ENCODE results near the gene PDE4B. TPM values are rescaled to one million over a fixed set of nuclear protein-coding genes. Genes with fewer than 3 reads are reported as not detected.

The PDE4B gene
- total and polyA plus RNA-seq, 2 of the 13 experiments (the other 11 are each of a cell fraction or from before 2014, with no cell fraction given), result not detected

DNA sequence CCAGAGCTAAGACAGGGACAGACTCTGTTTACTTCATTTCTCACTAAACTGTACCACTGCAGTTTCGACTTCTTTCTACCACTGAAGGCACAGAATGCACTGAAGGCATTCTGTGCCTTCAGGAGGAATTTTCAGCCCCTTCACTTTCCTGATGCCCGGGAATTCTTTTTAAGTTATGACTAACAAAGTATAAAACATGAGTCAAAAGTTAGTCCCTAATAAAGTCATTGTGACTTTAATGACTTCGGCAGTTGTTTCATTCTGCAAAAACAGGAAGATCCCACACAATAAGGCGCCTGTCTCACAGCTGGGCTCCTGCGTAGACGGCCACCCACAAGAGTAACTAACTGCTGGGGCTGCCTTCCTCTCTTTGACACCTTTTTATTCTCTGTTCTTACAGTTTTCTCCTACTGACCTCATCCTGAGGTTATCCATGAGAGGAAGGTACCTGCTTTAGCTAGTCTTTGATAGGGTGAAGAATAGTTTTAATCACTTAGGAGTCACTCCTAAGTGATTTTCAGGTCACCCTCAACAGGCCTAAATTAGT, 557.4 kb downstream of the PDE4B start (continued):
- TF ChIP-seq, protein P1, sequence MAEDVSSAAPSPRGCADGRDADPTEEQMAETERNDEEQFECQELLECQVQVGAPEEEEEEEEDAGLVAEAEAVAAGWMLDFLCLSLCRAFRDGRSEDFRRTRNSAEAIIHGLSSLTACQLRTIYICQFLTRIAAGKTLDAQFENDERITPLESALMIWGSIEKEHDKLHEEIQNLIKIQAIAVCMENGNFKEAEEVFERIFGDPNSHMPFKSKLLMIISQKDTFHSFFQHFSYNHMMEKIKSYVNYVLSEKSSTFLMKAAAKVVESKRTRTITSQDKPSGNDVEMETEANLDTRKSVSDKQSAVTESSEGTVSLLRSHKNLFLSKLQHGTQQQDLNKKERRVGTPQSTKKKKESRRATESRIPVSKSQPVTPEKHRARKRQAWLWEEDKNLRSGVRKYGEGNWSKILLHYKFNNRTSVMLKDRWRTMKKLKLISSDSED (CRISPR knock-in tag; IDR thresholded peaks at IDR 0.05), result no peak
- TF ChIP-seq ZBTB8A (CRISPR knock-in tag; IDR thresholded peaks at IDR 0.05; ENCODE audit: borderline replicate concordance, low read depth) (no peak), KAT8 (CRISPR knock-in tag; IDR thresholded peaks at IDR 0.05) (no peak)
- TF ChIP-seq, protein P2, sequence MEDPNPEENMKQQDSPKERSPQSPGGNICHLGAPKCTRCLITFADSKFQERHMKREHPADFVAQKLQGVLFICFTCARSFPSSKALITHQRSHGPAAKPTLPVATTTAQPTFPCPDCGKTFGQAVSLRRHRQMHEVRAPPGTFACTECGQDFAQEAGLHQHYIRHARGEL (CRISPR knock-in tag; IDR thresholded peaks at IDR 0.05), result no peak

DNA sequence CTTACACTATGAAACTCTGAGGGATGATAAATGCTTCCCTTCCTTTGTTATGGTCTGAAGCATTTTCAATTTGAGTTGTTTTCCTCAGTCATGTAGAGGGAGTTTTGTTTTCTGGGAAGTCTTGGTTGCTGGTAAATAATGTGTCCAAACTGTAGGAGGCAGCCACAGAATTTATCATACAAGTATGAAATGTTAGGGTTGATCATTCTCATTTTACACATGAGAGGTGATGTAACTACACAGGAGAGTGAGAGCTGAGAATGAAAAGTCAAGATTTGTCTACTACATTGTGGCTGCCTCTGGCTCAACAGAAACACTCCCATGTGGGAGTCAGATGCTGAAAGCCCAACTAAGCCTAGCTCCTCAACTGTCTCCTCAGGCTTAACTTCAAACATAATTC, 558.8 kb downstream of the PDE4B start:
- CTCF ChIA-PET (ENCODE audit: low intra/inter-chr PET ratio, low total read pairs), result no interaction called here
- intact Hi-C loops (cut with micrococcal nuclease; ENCODE audit: unreplicated experiment), result no loop called here

More for the DNA sequence above, 558.8 kb downstream of the PDE4B start:
- in situ Hi-C loops (cut with HindIII; ENCODE audit: extremely low pct_ligation_motif_present, low pct_unique_long_range_greater_than_20kb), result no loop called here
- Histone ChIP-seq H3K27me3 (ENCODE audit: control insufficient read depth in 1 of 2, insufficient read depth in 2 of 2, low read length in 2 of 2) (no peaks in the 10 kb centered on the region), H4K20me1 (ENCODE audit: insufficient read depth, low read length) (no peaks in the 10 kb centered on the region), H3K9ac (ENCODE audit: insufficient read depth, low read depth, low read length) (no peak overlapping the region), H3K4me1 (ENCODE audit: insufficient read depth, low read length) (no peaks in the 10 kb centered on the region), H3K27ac (ENCODE audit: extremely low read length, insufficient read depth, low read length) (no peak overlapping the region), H3K4me3 (replicated peaks in 1 of 3; ENCODE audit: insufficient read depth in 1 of 3, low read depth in 2 of 3, low read length in 3 of 3) (no peak overlapping the region), H3K36me3 (replicated peaks in 1 of 2; ENCODE audit: control insufficient read depth in 1 of 2, insufficient read depth in 2 of 2, low read length in 2 of 2) (no peaks in the 10 kb centered on the region), H3K9me3 (ENCODE audit: low read length) (no peaks in the 10 kb centered on the region), H3K4me2 (ENCODE audit: low read depth, low read length) (no peak overlapping the region), H3K79me2 (ENCODE audit: insufficient read depth, low read length) (no peaks in the 10 kb centered on the region), H2AFZ (ENCODE audit: low read length) (no peak overlapping the region)
- ATAC-seq (no peak), DNase-seq (ENCODE audit: low spot score) (no peak), FAIRE-seq (no peak)
- BruUV-seq (replicated peaks), result no TSS peak
- no peak for TF ChIP-seq NFYC (CRISPR knock-in tag; IDR thresholded peaks at IDR 0.05)
- TF ChIP-seq, protein P3, sequence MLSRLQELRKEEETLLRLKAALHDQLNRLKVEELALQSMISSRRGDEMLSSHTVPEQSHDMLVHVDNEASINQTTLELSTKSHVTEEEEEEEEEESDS (CRISPR knock-in tag; IDR thresholded peaks at IDR 0.05; ENCODE audit: borderline replicate concordance), result no peak
- TF ChIP-seq, protein P4, sequence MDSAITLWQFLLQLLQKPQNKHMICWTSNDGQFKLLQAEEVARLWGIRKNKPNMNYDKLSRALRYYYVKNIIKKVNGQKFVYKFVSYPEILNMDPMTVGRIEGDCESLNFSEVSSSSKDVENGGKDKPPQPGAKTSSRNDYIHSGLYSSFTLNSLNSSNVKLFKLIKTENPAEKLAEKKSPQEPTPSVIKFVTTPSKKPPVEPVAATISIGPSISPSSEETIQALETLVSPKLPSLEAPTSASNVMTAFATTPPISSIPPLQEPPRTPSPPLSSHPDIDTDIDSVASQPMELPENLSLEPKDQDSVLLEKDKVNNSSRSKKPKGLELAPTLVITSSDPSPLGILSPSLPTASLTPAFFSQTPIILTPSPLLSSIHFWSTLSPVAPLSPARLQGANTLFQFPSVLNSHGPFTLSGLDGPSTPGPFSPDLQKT (CRISPR knock-in tag; IDR thresholded peaks at IDR 0.05; ENCODE audit: borderline replicate concordance), result no peak
- no peak for TF ChIP-seq ZNF530 (CRISPR knock-in tag; IDR thresholded peaks at IDR 0.05; ENCODE audit: low read depth)
- TF ChIP-seq, protein P5, sequence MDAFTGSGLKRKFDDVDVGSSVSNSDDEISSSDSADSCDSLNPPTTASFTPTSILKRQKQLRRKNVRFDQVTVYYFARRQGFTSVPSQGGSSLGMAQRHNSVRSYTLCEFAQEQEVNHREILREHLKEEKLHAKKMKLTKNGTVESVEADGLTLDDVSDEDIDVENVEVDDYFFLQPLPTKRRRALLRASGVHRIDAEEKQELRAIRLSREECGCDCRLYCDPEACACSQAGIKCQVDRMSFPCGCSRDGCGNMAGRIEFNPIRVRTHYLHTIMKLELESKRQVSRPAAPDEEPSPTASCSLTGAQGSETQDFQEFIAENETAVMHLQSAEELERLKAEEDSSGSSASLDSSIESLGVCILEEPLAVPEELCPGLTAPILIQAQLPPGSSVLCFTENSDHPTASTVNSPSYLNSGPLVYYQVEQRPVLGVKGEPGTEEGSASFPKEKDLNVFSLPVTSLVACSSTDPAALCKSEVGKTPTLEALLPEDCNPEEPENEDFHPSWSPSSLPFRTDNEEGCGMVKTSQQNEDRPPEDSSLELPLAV (CRISPR knock-in tag; conservative IDR thresholded peaks at IDR 0.05; ENCODE audit: low read depth), result no peak
- POLR2A ChIA-PET, result no interaction called here

All from HepG2 (cell line).